ENCODE measurements around the gene LRRC75A. TPM values are rescaled to one million over a fixed set of nuclear protein-coding genes. Genes with fewer than 3 reads are reported as not detected.

LRRC75A gene
- total and polyA plus RNA-seq, 2 donors (not counting 1 experiment from before 2014, with no cell fraction given): 2.0 to 3.4 TPM

- Mint-ChIP-seq H3K27me3 (no peaks in the 10 kb centered on the region), H3K4me3 (peak overlapping the region; percentile 4), H3K9me3 (ENCODE audit: insufficient read depth) (no peaks in the 10 kb centered on the region), H3K4me1 (peaks cover 42% of the 10 kb centered on the region), H3K27ac (peak overlapping the region; percentile 86)
- Histone ChIP-seq H3K79me2 (ENCODE audit: control insufficient read depth, insufficient read depth, low read length) (peaks cover 59% of the 10 kb centered on the region), H3K9me3 (ENCODE audit: control extremely low read depth in 1 of 3, control insufficient read depth in 2 of 3, insufficient read depth in 1 of 3, low read length in 2 of 3) (no peaks in the 10 kb centered on the region), H3K9ac (ENCODE audit: low read length) (no peak overlapping the region), H2AFZ (ENCODE audit: insufficient read depth, low read depth, low read length, poor library complexity, severe bottlenecking) (no peak overlapping the region), H3K4me3 (ENCODE audit: control extremely low read depth in 1 of 5, extremely low read depth in 1 of 5, insufficient read depth in 1 of 5, low read depth in 2 of 5, low read length in 4 of 5) (no peak overlapping the region), H3K27ac (ENCODE audit: low read length in 2 of 2) (peak overlapping the region in 1 of 2 donors; percentile 12), H3K27me3 (replicated peaks in 1 of 4; ENCODE audit: control extremely low read depth in 1 of 4, control insufficient read depth in 3 of 4, insufficient read depth in 4 of 4, low read length in 3 of 4) (no peaks in the 10 kb centered on the region), H4K20me1 (ENCODE audit: control insufficient read depth, insufficient read depth, low read length, poor library complexity, severe bottlenecking) (peaks cover 26% of the 10 kb centered on the region), H3K36me3 (replicated peaks in 1 of 2; ENCODE audit: control extremely low read depth in 1 of 2, control insufficient read depth in 1 of 2, extremely low read depth in 1 of 2, insufficient read depth in 2 of 2, low read length in 1 of 2) (peaks cover 0 to 57% of the 10 kb centered on the region in 2 experiments), H3K4me2 (replicated peaks; ENCODE audit: low read depth, low read length, poor library complexity, severe bottlenecking) (peak overlapping the region; percentile 13), H3K4me1 (ENCODE audit: control insufficient read depth in 2 of 2, insufficient read depth in 2 of 2, low read length in 2 of 2) (peaks cover 27 to 48% of the 10 kb centered on the region in 2 donors)
- ChIA-PET POLR2A (interaction anchor here (1.6 kb wide), 1 partner anchor 38 kb away, joined by 8 read pairs; the partner anchor contains the start of gene UBB), CTCF (interaction anchor here (1.0 to 1.5 kb wide), 4 partner anchors 9 to 55 kb away, joined by 3 to 5 read pairs (median 4); no protein-coding TSS in a partner anchor)
- no peak for TF ChIP-seq EZH2 (IDR thresholded peaks at IDR 0.05; ENCODE audit: borderline replicate concordance, insufficient read depth, low read depth, low read length, poor library complexity, severe bottlenecking)
- TF ChIP-seq, protein P1, sequence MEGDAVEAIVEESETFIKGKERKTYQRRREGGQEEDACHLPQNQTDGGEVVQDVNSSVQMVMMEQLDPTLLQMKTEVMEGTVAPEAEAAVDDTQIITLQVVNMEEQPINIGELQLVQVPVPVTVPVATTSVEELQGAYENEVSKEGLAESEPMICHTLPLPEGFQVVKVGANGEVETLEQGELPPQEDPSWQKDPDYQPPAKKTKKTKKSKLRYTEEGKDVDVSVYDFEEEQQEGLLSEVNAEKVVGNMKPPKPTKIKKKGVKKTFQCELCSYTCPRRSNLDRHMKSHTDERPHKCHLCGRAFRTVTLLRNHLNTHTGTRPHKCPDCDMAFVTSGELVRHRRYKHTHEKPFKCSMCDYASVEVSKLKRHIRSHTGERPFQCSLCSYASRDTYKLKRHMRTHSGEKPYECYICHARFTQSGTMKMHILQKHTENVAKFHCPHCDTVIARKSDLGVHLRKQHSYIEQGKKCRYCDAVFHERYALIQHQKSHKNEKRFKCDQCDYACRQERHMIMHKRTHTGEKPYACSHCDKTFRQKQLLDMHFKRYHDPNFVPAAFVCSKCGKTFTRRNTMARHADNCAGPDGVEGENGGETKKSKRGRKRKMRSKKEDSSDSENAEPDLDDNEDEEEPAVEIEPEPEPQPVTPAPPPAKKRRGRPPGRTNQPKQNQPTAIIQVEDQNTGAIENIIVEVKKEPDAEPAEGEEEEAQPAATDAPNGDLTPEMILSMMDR (IDR thresholded peaks at IDR 0.05): no peak
- intact Hi-C loops (cut with micrococcal nuclease): loop anchor here (10.0 kb wide), 1 partner anchor 204 kb away; the partner anchor contains the start of genes NCOR1 and PIGL
- DNase-seq (no peak), ATAC-seq (ENCODE audit: low read depth) (no peak)
- WGBS (ENCODE audit: insufficient coverage): 70% methylated on average over 1 of the region's 2 CpGs
These were observed 73.3 kb downstream of the LRRC75A start for GRCh38 chr17:16418685-16419068.

GRCh38 chr17:16417896-16418684, 73.9 kb downstream of the LRRC75A start:
- WGBS (ENCODE audit: insufficient coverage): 88% methylated on average over 7 of the region's 7 CpGs
- Histone ChIP-seq H3K4me3 (ENCODE audit: control extremely low read depth in 1 of 5, extremely low read depth in 1 of 5, insufficient read depth in 1 of 5, low read depth in 2 of 5, low read length in 4 of 5) (no peak overlapping the region), H3K27ac (ENCODE audit: low read length in 2 of 2) (no peak overlapping the region), H3K79me2 (ENCODE audit: control insufficient read depth, insufficient read depth, low read length) (peaks cover 59% of the 10 kb centered on the region), H4K20me1 (ENCODE audit: control insufficient read depth, insufficient read depth, low read length, poor library complexity, severe bottlenecking) (peaks cover 26% of the 10 kb centered on the region), H3K4me1 (ENCODE audit: control insufficient read depth in 2 of 2, insufficient read depth in 2 of 2, low read length in 2 of 2) (peaks cover 27 to 48% of the 10 kb centered on the region in 2 donors), H3K4me2 (replicated peaks; ENCODE audit: low read depth, low read length, poor library complexity, severe bottlenecking) (no peak overlapping the region), H2AFZ (ENCODE audit: insufficient read depth, low read depth, low read length, poor library complexity, severe bottlenecking) (no peak overlapping the region), H3K9ac (ENCODE audit: low read length) (no peak overlapping the region), H3K36me3 (replicated peaks in 1 of 2; ENCODE audit: control extremely low read depth in 1 of 2, control insufficient read depth in 1 of 2, extremely low read depth in 1 of 2, insufficient read depth in 2 of 2, low read length in 1 of 2) (peaks cover 0 to 51% of the 10 kb centered on the region in 2 experiments), H3K27me3 (replicated peaks in 1 of 4; ENCODE audit: control extremely low read depth in 1 of 4, control insufficient read depth in 3 of 4, insufficient read depth in 4 of 4, low read length in 3 of 4) (no peaks in the 10 kb centered on the region), H3K9me3 (ENCODE audit: control extremely low read depth in 1 of 3, control insufficient read depth in 2 of 3, insufficient read depth in 1 of 3, low read length in 2 of 3) (no peaks in the 10 kb centered on the region)
- Mint-ChIP-seq H3K27me3 (no peaks in the 10 kb centered on the region), H3K4me3 (peak overlapping the region; percentile 44), H3K9me3 (ENCODE audit: insufficient read depth) (no peaks in the 10 kb centered on the region), H3K27ac (no peak overlapping the region), H3K4me1 (peaks cover 42% of the 10 kb centered on the region)
- POLR2A ChIA-PET: interaction anchor here (1.6 kb wide), 1 partner anchor 37 kb away, joined by 8 read pairs; the partner anchor contains the start of gene UBB
- CTCF ChIA-PET: interaction anchor here (0.7 to 1.5 kb wide), 5 partner anchors 10 to 104 kb away, joined by 3 to 5 read pairs (median 4); no protein-coding TSS in a partner anchor
- ATAC-seq (ENCODE audit: low read depth) (no peak), DNase-seq (no peak)
- TF ChIP-seq, protein P1 (IDR thresholded peaks at IDR 0.05): no peak
- no peak for TF ChIP-seq EZH2 (IDR thresholded peaks at IDR 0.05; ENCODE audit: borderline replicate concordance, insufficient read depth, low read depth, low read length, poor library complexity, severe bottlenecking)
- intact Hi-C loops (cut with micrococcal nuclease): loop anchor here (10.0 kb wide), 1 partner anchor 203 kb away; the partner anchor contains the start of genes NCOR1 and PIGL

All from B cell (primary cell).